Medulla oblongata (tissue), 1 donor: Measurements from ENCODE around the gene SPAG6.
"Not testable (repeated sequence)": the region's sequence is repeated elsewhere in the genome, so short reads cannot be mapped to it uniquely, and the experiment has no call there.

Experiments used
- DNase-seq: peaks from one replicate; pipeline ENCODE4 v3.0.0-alpha.2; 2015; ENCODE audit errors: extremely low spot score

The SPAG6 gene

DNA sequence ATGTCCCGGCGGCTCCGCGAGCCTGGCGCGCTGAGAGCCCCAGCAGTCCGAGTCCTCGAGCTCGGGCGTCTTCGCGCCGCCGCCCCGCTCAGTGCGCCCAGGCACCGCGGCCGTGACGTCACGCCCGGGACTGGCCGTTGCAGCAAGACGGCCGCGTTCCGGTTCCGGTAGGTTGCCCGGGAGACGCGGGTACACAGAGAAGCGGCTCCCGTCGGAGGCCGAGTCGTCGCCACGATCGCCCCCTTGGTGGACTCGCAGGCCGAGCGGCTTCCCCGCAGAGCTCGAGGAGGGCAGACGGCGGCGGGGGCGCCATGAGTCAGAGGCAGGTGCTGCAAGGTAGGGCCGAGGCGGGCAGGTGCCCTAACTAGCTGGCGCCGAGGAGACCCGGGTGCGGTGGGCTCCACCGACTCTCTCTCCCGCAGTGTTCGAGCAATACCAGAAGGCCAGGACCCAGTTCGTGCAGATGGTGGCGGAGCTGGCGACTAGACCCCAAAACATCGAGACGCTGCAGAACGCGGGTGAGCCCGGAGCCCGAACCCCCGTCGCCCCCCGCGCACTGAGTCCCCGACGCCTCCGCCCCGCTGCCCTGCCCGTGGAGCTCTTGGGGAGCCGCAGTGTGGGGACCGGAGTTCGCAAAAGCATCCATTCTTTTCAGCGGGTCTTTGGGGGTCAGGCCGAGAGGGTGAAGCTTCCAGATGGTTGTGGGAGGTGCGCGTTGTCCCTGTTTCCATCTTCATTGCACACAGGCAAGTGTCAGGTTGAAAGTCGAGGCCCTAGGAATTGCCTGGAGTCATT lies at the start of gene SPAG6:
TSS of gene SPAG6 (plus strand) at position 196 of the 795 bp plus-strand sequence. CDS start at position 312, 116 bp downstream.
- peak; percentile 39 for DNase-seq

DNA sequence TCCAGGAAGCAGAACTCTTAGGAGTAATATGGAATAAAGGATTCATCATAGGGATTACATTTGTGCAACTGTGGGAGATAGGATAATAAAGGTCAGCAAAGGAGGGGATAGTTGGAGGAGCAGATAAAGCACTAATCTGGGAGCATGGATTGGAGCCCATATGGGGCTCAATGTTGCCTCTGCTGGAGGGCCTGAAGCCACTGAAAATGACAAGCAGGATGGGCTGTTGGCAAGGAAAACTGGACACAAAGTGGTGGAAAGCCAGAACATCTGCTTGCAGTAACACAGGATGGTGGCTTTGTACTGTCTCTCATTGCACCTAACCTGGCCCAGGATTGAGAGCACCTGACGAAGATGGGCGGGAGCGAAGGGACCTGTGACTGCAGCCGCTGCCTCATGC lies 44.1 kb upstream of the SPAG6 start:
- no peak for DNase-seq

DNA sequence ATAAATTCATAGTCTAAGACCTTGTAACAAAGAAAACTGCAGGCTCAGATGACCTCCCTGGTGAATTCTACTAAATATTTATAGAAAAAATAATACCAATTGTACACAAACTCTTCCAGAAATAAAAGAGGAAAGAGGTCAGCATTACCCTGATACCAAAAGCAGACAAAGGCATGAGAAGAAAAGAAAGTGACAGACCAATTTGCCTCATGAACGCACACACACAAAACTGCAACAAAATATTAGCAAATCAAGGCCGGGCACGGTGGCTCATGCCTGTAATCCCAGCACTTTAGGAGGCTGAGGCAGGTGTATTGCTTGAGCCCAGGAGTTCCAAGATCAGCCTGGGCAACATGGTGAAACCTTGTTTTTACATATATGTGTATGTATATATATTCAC lies 41.8 kb upstream of the SPAG6 start:
- no peak for DNase-seq

DNA sequence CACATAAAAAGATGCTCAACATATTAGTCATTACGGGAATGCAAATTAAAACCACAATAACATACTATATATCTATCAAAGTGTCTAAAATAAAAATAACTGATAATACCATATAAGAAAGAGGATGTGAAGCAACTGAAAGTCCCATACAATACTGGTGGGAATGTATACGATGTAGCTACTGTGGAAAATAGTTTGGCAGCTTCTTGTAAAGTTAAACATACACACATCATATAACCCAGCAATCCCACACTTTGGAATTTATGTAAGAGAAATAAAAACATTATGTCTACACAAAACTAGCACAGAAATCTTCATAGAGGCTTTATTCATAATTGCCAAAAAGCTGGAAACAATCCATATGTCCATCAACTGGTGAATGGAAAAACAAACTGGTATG lies 39.6 kb upstream of the SPAG6 start:
- DNase-seq: no peak

DNA sequence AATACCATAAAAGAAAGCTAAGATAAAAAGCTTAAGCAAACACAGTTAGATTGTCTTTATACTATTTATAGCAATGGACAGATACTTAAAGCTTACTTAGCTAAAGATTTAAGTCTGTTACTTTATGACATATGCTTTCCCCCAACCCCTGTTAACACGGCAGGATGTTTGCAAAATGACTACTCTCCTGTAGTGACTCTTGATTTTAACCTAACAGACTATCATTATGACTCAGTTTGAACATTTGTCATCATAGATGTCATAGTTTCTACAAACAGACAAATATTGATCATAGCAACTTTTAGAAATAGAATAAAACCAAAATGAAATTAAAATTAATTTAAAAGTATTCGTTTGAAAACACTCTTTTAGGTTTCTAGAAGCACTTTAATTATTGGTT lies 36.9 kb upstream of the SPAG6 start:
- DNase-seq: no peak

DNA sequence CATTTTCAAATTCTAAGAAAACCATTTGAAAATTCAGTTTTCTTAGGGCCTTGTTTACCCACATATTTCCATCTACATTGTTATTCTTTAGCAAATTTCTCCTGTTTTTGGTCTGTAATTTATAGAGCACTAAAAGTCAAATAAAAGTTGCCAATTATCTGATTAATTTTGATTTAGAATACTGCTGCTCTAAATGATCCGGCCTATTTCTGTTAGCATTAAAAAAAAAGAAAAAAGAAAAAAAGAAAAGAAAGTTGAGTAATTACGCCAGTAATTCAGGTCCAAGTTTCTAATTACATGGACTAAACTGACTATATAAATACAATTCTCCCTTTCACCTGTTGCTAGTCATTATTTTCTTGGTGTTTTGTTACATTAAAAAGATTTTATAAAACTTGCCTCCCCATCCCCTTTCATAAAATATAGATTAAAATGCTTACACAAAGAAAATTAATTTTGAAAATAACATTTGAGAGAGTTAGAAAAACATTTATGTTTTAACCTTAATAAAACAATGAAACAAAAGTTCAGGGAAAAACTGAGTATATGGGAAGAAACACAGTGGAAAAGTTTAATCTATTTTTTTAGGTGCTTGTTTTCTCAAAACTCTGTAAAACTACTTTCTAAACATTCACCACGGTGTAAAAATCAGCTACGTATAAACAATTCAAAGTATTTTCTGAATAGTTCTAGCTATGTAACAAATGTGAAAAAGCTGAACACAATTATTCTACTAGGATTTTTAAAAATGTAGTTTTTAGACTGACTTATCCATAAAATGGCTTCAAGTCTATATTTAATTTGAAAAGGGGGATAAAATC lies 35.9 kb upstream of the SPAG6 start:
- DNase-seq: no peak

DNA sequence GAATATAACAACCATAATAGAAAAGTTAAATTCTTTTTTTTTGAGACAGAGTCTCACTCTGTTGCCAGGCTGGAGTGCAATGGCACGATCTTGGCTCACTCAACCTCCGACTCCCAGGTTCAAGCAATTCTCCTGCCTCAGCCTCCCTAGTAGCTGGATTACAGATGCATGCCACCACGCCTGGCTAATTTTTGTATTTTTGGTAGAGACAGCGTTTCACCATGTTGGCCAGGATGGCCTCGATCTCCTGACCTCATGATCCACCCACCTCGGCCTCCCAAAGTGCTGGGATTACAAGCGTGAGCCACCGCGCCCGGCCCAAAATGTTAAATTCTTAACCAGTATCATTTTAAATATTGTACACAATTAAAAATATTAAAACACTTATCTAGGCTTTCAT lies 35.3 kb upstream of the SPAG6 start:
- DNase-seq: not testable (repeated sequence)

DNA sequence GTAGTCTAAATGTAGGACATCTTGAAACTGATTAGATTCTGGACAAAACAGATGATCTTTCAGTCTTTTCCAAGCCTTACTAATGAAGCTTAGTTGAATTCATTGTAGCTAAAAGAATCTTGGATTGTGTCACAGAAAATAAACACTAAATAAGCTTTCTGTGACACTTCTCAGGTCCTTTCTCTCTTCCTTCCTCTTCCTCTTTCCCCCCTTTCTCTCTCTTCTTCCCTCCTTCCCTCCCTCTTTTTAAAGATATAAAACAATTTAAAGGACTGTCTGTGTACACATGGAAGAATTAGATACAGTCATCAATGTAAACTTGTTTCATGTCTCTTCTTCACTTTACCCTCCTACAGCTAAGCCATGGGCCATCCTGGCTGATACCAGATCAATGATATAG lies 34.4 kb upstream of the SPAG6 start:
- no peak for DNase-seq

DNA sequence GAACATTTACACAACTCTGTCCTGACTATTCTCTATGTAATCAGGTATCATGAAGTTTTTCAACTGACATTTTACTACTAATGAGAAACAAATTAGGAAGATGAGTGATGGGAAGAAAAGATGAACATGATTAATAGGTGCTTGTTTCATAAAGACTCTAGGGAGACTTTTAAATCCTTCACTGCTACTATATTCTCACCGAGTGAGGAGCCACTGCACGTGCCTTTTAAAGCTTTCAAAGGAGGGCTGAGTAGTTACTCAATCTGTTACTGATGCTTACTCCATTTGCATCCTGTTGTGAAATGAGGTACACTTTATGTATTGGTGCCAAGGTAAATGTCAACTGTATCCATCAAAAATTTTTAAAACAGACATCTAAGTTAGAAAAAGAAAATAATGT lies 30.4 kb upstream of the SPAG6 start:
- DNase-seq: peak; percentile 15

DNA sequence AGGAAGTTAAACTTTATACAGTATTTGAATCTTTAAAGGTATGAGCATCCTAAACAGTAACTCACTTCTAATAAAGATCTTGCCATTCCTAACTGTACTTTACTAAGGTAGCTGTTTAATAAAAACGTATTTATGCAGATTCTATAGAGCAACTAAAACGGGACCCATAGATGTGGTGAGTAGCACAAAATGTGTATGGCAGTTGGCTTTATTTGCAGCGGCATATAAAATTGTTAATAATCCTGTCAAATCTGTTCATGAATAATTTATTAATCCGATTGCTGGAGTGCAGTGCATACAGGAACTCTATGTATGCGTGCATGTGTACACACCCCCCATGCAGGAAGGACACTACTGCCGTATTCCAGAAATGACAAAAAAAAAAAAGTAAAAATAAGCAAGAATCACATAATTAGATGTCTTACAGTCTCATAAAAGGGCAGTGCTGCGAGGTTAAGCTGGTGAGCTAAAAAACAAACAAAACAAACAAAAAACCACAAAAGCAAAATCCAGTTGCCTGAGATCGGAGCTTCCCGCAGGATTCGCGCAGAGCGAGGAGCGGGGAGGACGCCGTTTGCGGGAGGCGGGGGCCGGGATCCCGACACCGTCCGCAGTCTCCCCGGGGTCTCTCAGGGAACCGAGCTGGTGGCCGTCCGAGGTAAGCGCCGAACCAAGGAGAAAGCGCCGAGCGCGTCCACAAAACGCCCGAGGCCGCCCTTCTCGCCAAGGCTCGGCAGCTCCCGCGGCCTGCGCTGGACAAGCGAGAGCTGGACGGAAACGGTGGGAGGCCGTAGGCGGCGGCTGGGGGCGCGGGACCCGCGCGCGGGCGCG lies 29.6 kb upstream of the SPAG6 start:
- DNase-seq: peak; percentile 47

DNA sequence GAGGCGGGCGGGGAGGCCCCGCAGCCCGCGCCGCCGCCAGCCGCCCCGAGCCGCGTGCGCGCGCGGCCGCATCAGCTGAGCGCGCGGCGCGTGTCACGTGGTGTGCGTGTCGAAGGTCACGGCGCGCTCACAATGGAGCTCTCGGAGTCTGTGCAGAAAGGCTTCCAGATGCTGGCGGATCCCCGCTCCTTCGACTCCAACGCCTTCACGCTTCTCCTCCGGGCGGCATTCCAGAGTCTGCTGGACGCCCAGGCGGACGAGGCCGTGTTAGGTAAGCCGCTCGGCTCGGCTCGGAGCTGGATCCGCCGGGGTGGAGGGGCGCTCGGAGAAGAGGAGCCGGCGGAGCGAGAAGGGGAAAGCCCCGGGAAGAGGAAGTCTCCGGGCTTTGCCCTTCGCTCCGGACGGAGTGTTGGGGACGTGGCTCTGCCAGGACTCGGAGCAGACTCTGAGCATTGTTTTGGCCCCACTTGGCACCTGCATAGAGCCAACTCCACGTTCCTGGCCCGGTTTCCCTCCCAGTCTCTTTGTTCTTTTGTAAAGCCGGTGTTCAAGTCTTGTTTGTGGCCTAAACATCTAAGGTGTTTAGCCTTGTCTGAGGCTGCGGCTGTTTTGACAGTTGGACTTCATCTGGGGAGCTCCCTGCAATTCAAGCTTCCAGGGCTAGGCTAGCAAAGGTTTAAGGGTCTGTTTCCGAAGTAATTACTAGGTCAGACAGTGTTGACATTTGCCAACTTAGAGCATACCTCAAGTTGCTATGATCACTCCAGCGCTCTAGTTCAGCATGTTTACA lies 28.8 kb upstream of the SPAG6 start, which contains the start of gene COMMD3:
TSS of gene COMMD3 (plus strand) at position 103 of the 790 bp plus-strand sequence. CDS start at position 133, 30 bp downstream.
- peak; percentile 93 for DNase-seq

DNA sequence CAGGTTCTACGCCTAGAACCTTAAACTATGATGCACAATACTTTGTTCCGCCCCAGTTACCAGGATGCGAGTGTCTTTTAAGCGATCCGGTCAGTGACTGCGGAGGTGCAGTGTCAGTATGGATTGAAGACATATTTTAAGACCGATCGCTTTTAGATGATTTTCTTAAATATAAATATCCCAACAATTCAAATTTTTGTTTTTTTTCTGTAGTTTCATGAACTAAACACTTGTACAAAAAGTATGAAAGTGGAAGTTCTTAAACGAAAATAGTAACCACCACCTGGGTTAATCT lies 28.3 kb upstream of the SPAG6 start:
- DNase-seq: no peak

DNA sequence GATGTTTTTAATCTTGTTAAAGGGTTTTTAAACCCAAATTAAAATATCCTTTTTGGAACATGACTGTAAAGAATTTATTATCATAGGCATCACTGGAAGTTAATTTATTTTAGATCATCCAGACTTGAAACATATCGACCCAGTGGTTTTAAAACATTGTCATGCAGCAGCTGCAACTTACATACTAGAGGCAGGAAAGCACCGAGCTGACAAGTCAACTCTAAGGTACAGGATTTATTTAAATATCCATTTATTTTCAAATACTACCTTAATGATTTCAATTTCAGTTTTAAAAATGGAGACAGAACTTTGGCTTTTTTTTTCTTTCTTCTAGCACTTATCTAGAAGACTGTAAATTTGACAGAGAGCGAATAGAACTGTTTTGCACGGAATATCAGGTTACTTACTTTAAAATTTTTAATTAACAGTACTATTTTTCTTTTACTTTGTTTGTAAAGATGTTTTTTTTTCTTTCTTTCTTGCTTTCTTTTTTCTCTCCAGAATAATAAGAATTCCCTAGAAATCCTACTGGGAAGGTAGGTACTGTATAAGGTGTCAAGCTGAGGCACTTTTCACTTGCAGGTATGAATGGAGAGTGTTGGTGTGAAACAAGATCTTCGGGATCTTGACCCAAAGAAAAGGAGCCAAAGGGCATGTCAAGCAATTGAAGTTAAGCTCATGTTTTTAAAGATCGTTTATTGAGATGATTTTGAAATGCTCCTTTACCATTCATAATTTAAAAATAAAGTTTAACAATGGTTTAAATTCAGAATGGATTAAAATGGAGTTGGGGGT lies 27.3 kb upstream of the SPAG6 start:
- DNase-seq: no peak

DNA sequence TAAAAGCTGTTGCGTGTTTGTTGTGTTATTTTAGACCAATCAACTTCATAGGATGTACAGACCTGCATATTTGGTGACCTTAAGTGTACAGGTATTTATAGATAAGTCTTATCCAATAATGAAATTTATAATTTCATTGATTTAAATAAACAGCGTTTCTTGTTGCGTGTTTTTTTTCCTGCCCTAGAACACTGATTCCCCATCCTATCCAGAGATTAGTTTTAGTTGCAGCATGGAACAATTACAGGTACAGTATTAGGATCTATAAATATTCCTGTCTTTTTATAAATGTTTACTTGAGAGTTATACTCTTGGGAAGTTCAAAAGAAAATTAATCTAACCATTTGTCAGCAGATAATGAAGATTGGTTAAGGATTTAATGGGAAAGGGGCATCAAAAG lies 26.5 kb upstream of the SPAG6 start:
- no peak for DNase-seq

DNA sequence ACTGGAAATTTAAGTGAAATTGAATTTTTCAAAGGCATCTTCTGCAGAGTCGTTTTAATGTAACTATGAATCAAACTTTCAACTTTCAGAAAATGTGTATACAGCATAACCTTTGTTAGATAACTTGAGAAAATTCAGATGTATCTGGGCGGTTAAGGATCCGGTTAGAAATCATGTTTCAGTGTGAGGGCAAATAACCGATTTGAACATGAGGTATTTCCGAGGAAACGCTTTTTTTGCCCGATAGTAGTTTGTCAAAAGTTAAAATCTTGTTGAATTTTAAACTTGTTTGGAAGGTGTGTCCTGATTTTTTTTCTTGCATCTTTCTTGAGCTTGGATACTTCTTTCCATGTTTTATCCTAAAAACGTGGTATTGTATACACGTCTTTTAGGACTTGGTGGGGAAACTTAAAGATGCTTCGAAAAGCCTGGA lies 25.7 kb upstream of the SPAG6 start:
- peak; percentile 50 for DNase-seq

DNA sequence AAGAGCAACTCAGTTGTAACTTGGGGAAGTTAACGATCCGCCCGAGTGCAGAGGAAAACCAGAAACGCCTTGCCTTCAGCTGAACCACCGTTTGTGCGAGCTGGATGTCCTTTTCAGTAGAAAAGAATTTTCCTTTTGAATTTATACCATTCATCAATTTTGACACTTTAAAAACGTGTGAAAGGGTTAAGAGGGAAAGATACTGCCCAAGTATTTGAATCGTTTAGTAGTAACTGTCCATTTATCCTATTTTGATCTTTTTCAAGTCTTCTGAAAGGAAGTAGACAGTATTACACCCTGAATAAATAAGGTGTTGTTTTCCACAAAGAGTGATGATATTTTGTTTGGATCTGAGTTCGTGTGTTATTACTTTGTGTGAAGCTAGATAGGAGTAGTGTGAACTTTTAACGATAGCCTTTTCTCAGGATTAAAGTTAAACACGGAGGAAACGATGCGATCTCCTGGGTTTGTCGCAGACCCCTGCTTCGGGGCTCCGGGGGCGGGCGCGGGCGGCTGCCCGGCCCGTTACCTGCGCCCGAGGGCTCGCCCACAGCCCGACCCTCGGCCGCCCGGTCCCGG lies 25.2 kb upstream of the SPAG6 start:
- peak; percentile 27 for DNase-seq

DNA sequence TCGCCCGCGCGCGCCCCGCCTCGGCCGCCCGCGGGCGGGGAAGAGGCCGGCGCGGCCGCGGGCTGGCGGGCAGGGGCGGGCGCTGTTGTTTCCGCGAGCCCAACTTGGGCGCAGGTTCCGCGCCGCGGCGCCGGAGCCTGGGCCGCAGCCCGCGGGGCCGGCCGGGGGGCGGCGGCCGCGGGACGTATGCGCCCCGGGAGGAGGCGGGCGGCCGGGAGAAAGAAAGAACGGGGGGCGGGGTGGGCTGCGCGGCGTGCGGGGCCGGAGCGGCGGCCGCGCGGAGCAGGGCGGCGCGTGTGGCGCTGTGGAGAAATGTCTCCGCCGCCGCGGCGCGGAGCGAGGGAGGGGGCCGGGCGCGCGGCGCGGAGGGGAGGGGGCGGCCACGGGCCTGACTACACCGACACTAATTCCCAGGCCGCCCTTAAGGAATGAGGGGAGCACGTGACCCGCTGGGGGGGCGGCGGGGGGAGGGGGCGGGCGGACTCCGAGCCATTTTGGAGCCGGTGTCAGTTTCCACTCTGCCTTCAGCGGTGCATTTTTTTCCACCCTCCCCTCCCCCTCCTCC lies 24.6 kb upstream of the SPAG6 start, which contains the start of gene BMI1:
TSS of gene BMI1 (plus strand) at position 509 of the 565 bp plus-strand sequence. CDS start 5,351 bp downstream, outside the sequence.
- peak; percentile 83 for DNase-seq

DNA sequence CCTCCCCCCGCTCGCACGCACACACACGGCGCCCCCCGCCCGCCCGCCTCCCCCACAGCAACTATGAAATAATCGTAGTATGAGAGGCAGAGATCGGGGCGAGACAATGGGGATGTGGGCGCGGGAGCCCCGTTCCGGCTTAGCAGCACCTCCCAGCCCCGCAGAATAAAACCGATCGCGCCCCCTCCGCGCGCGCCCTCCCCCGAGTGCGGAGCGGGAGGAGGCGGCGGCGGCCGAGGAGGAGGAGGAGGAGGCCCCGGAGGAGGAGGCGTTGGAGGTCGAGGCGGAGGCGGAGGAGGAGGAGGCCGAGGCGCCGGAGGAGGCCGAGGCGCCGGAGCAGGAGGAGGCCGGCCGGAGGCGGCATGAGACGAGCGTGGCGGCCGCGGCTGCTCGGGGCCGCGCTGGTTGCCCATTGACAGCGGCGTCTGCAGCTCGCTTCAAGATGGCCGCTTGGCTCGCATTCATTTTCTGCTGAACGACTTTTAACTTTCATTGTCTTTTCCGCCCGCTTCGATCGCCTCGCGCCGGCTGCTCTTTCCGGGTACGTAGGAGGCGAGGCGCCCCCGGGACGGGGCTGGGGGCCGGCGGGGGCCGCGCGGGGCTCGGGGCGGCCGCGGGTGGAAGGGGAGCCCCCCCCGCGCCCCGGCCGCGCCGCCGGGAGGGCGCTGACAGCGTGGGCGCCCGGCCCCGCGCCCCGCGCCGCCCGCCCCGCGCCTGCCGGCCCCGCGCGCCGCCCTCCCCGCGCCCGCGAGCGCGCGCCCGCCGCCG lies 24.0 kb upstream of the SPAG6 start:
- DNase-seq: peak; percentile 53
